ENCODE measurements around the gene CLHC1.
"Not testable (repeated sequence)": the region's sequence is repeated elsewhere in the genome, so short reads cannot be mapped to it uniquely, and the experiment has no call there.

DNA sequence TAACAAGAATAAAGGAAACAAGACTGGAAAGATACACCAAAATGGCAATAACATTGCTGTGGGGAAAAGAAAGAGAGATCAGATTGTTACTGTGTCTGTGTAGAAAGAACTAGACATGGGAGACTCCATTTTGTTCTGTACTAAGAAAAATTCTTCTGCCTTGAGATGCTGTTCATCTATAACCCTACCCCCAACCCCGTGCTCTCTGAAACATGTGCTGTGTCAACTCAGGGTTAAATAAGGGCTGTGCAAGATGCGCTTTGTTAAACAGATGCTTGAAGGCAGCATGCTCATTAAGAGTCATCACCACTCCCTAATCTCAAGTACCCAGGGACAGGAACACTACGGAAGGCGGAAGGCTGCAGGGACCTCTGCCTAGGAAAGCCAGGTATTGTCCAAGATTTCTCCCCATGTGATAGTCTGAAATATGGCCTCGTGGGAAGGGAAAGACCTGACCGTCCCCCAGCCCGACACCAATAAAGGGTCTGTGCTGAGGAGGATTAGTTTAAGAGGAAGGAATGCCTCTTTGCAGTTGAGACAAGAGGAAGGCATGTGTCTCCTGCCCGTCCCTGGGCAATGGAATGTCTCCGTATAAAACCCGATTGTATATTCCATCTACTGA, 47.2 kb upstream of the CLHC1 start:
- TF ChIP-seq ZNF510 (tag by site-specific recombination; IDR thresholded peaks at IDR 0.05; ENCODE audit: insufficient replicate concordance); CTCF (tag by site-specific recombination; IDR thresholded peaks at IDR 0.05): not testable (repeated sequence)

Data from HEK293 (cell line).